C4-2B (cell line): ENCODE data around the gene KDM4C.
"Not testable (repeated sequence)": the region's sequence is repeated elsewhere in the genome, so short reads cannot be mapped to it uniquely, and the experiment has no call there.

Source experiments
- H3K27ac ChIP-seq: fragments of 450-650 bp; 2 replicates; pipeline ENCODE4 v1.5.1; 2017
- CTCF ChIP-seq: fragments of 450-650 bp; conservative IDR thresholded peaks from 2 replicates; pipeline ENCODE4 v1.5.1; 2017; ENCODE audit warnings: mild to moderate bottlenecking
- ZFX ChIP-seq: fragments of 450-650 bp; IDR thresholded peaks from 2 replicates; pipeline ENCODE4 v1.6.1; 2017

The KDM4C gene

GRCh38 chr9:6716766-6717165 is 41.0 kb upstream of the KDM4C start:
- H3K27ac ChIP-seq = no peak overlapping the region
- no peak for TF ChIP-seq CTCF
- no peak for TF ChIP-seq ZFX

- TF ChIP-seq ZFX = no peak
- TF ChIP-seq CTCF = no peak
- no peak overlapping the region for H3K27ac ChIP-seq
Observed at GRCh38 chr9:6723881-6724420, 33.8 kb upstream of the KDM4C start.

GRCh38 chr9:6733257-6733656 is 24.5 kb upstream of the KDM4C start:
- TF ChIP-seq ZFX = no peak
- no peak for TF ChIP-seq CTCF
- no peak overlapping the region for H3K27ac ChIP-seq

DNA sequence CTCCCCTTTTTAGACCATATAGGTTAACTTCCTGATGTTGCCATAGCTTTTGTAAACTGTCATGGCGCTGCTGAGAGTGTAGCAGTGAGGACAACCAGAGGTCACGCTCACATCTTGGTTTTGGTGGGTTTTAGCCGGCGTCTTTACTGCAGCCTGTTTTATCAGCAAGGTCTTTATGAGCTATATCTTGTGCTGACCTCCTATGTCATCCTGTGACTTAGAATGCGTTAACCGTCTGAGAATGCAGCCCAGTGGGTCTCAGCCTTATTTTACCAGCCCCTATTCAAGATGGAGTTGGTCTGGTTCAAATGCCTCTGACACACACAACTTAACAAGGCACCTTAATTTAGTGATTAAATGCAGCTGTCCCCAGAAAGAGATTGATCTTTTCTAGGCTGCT is 23.9 kb upstream of the KDM4C start:
- H3K27ac ChIP-seq = no peak overlapping the region
- no peak for TF ChIP-seq ZFX
- TF ChIP-seq CTCF = no peak

GRCh38 chr9:6735422-6735821 is 22.4 kb upstream of the KDM4C start:
- no peak overlapping the region for H3K27ac ChIP-seq
- TF ChIP-seq ZFX = no peak
- TF ChIP-seq CTCF = no peak

DNA sequence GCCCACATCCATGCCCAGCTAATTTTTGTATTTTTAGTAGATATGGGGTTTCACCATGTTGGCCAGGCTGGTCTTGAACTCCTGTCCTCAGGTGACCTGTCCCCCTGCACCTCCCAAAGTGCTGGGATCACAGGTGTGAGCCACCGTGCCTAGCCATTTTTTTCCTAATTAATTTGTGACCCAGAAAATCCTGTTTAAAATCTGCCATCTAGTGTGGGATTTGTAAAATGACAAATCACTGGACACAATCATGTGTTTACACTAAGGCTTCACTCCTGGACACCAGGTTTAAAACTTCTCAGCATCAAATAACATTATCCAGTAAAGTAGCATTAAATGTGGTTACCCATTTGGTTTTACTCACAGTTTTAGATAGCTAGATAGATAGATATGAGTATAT is 18.6 kb upstream of the KDM4C start:
- no peak overlapping the region for H3K27ac ChIP-seq
- TF ChIP-seq CTCF (peak; percentile 67), ZFX (no peak)

DNA sequence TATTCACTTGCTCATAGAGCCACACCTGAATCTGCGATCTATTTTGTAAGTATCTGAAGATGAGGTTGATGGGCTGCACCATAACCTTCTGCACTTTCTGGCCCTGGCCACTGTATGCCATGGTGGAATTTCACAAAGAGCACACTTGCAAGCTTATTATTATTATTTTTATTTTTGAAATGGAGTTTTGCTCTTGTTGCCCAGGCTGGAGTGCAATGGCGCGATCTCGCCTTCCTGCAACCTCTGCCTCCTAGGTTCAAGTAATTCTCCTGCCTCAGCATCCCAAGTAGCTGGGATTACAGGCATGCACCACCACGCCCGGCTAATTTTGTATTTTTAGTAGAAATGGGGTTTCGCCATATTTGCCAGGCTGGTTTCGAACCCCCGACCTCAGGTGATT is 8.9 kb upstream of the KDM4C start:
- H3K27ac ChIP-seq = not testable (repeated sequence)

- H3K27ac ChIP-seq = not testable (repeated sequence)
Observed at GRCh38 chr9:6754861-6755260, 2.9 kb upstream of the KDM4C start.

- TF ChIP-seq CTCF (no peak), ZFX (no peak)
- H3K27ac ChIP-seq = peak overlapping the region; percentile 90
Observed at GRCh38 chr9:6757132-6757455, 679 bp upstream of the KDM4C start.
